Measurements from ENCODE around the gene STRN. TPM values are rescaled to one million over a fixed set of nuclear protein-coding genes. Genes with fewer than 3 reads are reported as not detected.

The STRN gene
- total and polyA plus RNA-seq, 2 of the 13 experiments (the other 11 are each of a cell fraction or from before 2014, with no cell fraction given) = 10.4 to 19.3 TPM

DNA sequence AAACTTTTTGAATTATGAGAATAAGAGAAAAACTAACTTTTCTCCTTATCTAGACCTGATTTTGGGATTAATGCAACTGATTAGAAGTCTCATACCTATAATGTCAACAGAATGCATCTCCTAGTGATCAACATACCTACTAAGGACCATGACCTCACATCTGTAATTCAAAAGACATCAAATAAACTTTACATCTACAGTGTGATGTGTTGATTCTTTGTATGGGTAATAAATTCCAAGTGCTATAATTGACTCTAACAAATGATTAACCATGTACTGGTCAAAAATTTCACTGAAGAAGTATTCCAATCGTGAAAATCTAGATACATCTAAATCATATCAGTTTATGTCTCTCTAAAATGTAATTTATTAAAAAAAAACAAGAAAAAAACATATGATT lies 84.5 kb downstream of the STRN start:
- Histone ChIP-seq H3K27ac (ENCODE audit: extremely low read length, insufficient read depth, low read length) (no peak overlapping the region), H3K9me3 (ENCODE audit: low read length) (no peaks in the 10 kb centered on the region), H3K4me1 (ENCODE audit: insufficient read depth, low read length) (peaks cover 7% of the 10 kb centered on the region), H4K20me1 (ENCODE audit: insufficient read depth, low read length) (no peaks in the 10 kb centered on the region), H3K27me3 (ENCODE audit: control insufficient read depth in 1 of 2, insufficient read depth in 2 of 2, low read length in 2 of 2) (no peaks in the 10 kb centered on the region), H3K79me2 (ENCODE audit: insufficient read depth, low read length) (no peaks in the 10 kb centered on the region), H3K4me3 (replicated peaks in 1 of 3; ENCODE audit: insufficient read depth in 1 of 3, low read depth in 2 of 3, low read length in 3 of 3) (no peak overlapping the region), H2AFZ (ENCODE audit: low read length) (no peak overlapping the region), H3K4me2 (ENCODE audit: low read depth, low read length) (no peak overlapping the region), H3K36me3 (replicated peaks in 1 of 2; ENCODE audit: control insufficient read depth in 1 of 2, insufficient read depth in 2 of 2, low read length in 2 of 2) (peaks cover 4 to 29% of the 10 kb centered on the region in 2 experiments), H3K9ac (ENCODE audit: insufficient read depth, low read depth, low read length) (no peak overlapping the region)
- 93% methylated on average over 1 of the region's 1 CpG for WGBS (ENCODE audit: low lambda C conversion rate)
- DNase-seq (ENCODE audit: low spot score) = no peak
- POLR2A ChIA-PET = no interaction called here
- ATAC-seq = no peak
- intact Hi-C loops (cut with micrococcal nuclease; ENCODE audit: unreplicated experiment) = no loop called here
- in situ Hi-C loops (cut with HindIII; ENCODE audit: extremely low pct_ligation_motif_present, low pct_unique_long_range_greater_than_20kb) = no loop called here
- CTCF ChIA-PET (ENCODE audit: low intra/inter-chr PET ratio, low total read pairs) = no interaction called here
- TF ChIP-seq REL (CRISPR knock-in tag; conservative IDR thresholded peaks at IDR 0.05) (no peak), ZNF496 (CRISPR knock-in tag; IDR thresholded peaks at IDR 0.05; ENCODE audit: insufficient replicate concordance) (no peak), THAP11 (CRISPR knock-in tag; IDR thresholded peaks at IDR 0.05) (no peak), MAFK (conservative IDR thresholded peaks at IDR 0.05 in 1 of 2, IDR thresholded peaks at IDR 0.05 in 1 of 2; ENCODE audit: low read length in 2 of 2) (no peak), TEAD2 (CRISPR knock-in tag; IDR thresholded peaks at IDR 0.05) (no peak), IRX3 (CRISPR knock-in tag; IDR thresholded peaks at IDR 0.05; ENCODE audit: borderline replicate concordance, low read depth) (no peak), ZNF780A (CRISPR knock-in tag; IDR thresholded peaks at IDR 0.05) (no peak), PAX8 (CRISPR knock-in tag; IDR thresholded peaks at IDR 0.05; ENCODE audit: borderline replicate concordance) (no peak), ZFX (CRISPR knock-in tag; IDR thresholded peaks at IDR 0.05; ENCODE audit: low read depth) (no peak), YY1 (IDR thresholded peaks at IDR 0.05; ENCODE audit: insufficient read depth, insufficient replicate concordance, low read depth, low read length) (no peak), ZSCAN5A (CRISPR knock-in tag; IDR thresholded peaks at IDR 0.05; ENCODE audit: borderline replicate concordance) (no peak), NR2F6 (IDR thresholded peaks at IDR 0.05) (no peak), NR2F6 (CRISPR knock-in tag; IDR thresholded peaks at IDR 0.05) (no peak), CAMTA2 (CRISPR knock-in tag; IDR thresholded peaks at IDR 0.05; ENCODE audit: borderline replicate concordance) (no peak), ZNF441 (CRISPR knock-in tag; IDR thresholded peaks at IDR 0.05; ENCODE audit: borderline replicate concordance) (no peak), SMARCE1 (IDR thresholded peaks at IDR 0.05; ENCODE audit: borderline replicate concordance) (no peak), NFE2L1 (CRISPR knock-in tag; IDR thresholded peaks at IDR 0.05; ENCODE audit: borderline replicate concordance) (no peak), ZNF713 (CRISPR knock-in tag; IDR thresholded peaks at IDR 0.05) (no peak), ZFP41 (CRISPR knock-in tag; IDR thresholded peaks at IDR 0.05; ENCODE audit: borderline replicate concordance) (no peak)
- TF ChIP-seq, protein P1, sequence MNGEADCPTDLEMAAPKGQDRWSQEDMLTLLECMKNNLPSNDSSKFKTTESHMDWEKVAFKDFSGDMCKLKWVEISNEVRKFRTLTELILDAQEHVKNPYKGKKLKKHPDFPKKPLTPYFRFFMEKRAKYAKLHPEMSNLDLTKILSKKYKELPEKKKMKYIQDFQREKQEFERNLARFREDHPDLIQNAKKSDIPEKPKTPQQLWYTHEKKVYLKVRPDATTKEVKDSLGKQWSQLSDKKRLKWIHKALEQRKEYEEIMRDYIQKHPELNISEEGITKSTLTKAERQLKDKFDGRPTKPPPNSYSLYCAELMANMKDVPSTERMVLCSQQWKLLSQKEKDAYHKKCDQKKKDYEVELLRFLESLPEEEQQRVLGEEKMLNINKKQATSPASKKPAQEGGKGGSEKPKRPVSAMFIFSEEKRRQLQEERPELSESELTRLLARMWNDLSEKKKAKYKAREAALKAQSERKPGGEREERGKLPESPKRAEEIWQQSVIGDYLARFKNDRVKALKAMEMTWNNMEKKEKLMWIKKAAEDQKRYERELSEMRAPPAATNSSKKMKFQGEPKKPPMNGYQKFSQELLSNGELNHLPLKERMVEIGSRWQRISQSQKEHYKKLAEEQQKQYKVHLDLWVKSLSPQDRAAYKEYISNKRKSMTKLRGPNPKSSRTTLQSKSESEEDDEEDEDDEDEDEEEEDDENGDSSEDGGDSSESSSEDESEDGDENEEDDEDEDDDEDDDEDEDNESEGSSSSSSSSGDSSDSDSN (CRISPR knock-in tag; IDR thresholded peaks at IDR 0.05) = no peak
- TF ChIP-seq, protein P2, sequence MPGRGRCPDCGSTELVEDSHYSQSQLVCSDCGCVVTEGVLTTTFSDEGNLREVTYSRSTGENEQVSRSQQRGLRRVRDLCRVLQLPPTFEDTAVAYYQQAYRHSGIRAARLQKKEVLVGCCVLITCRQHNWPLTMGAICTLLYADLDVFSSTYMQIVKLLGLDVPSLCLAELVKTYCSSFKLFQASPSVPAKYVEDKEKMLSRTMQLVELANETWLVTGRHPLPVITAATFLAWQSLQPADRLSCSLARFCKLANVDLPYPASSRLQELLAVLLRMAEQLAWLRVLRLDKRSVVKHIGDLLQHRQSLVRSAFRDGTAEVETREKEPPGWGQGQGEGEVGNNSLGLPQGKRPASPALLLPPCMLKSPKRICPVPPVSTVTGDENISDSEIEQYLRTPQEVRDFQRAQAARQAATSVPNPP (CRISPR knock-in tag; IDR thresholded peaks at IDR 0.05) = no peak
- no peak for FAIRE-seq
- BruUV-seq (replicated peaks) = no TSS peak
